ENCODE results near the gene HIPK3.
"Not testable (repeated sequence)": the region's sequence is repeated elsewhere in the genome, so short reads cannot be mapped to it uniquely, and the experiment has no call there.

Gene HIPK3

GRCh38 chr11:33259869-33260268 is 2.7 kb downstream of the HIPK3 start:
- no peak for DNase-seq

- not testable (repeated sequence) for DNase-seq
These were observed 4.2 kb downstream of the HIPK3 start for GRCh38 chr11:33261350-33261749.

- DNase-seq, result peak; percentile 16
These were observed 4.9 kb downstream of the HIPK3 start for GRCh38 chr11:33262011-33262645.

- DNase-seq, result no peak
These were observed 6.4 kb downstream of the HIPK3 start for GRCh38 chr11:33263549-33263948.

GRCh38 chr11:33264926-33265325 is 7.7 kb downstream of the HIPK3 start:
- DNase-seq, result no peak

- peak; percentile 32 for DNase-seq
These were observed 9.4 kb downstream of the HIPK3 start for GRCh38 chr11:33266393-33267215.

GRCh38 chr11:33268945-33269540 is 11.9 kb downstream of the HIPK3 start:
- DNase-seq, result peak; percentile 55

GRCh38 chr11:33269822-33270221 is 12.6 kb downstream of the HIPK3 start:
- DNase-seq, result no peak

- DNase-seq, result no peak
These were observed 13.9 kb downstream of the HIPK3 start for GRCh38 chr11:33271059-33271458.

- no peak for DNase-seq
These were observed 15.3 kb downstream of the HIPK3 start for GRCh38 chr11:33272338-33273107.

GRCh38 chr11:33273656-33274055 is 16.5 kb downstream of the HIPK3 start:
- no peak for DNase-seq

GRCh38 chr11:33280411-33280810 is 23.2 kb downstream of the HIPK3 start:
- DNase-seq, result no peak

- no peak for DNase-seq
These were observed 24.6 kb downstream of the HIPK3 start for GRCh38 chr11:33281758-33282157.

- DNase-seq, result no peak
These were observed 27.6 kb downstream of the HIPK3 start for GRCh38 chr11:33284818-33285217.

- DNase-seq, result no peak
These were observed 33.1 kb downstream of the HIPK3 start for GRCh38 chr11:33290319-33290718.

GRCh38 chr11:33291004-33291777 is 34.0 kb downstream of the HIPK3 start:
- DNase-seq, result no peak

- DNase-seq, result no peak
These were observed 35.1 kb downstream of the HIPK3 start for GRCh38 chr11:33292311-33292710.

GRCh38 chr11:33294224-33294623 is 37.0 kb downstream of the HIPK3 start:
- DNase-seq, result no peak

- no peak for DNase-seq
These were observed 37.6 kb downstream of the HIPK3 start for GRCh38 chr11:33294797-33295196.

GRCh38 chr11:33296695-33297094 is 39.5 kb downstream of the HIPK3 start:
- DNase-seq, result no peak

GRCh38 chr11:33303541-33303940 is 46.4 kb downstream of the HIPK3 start:
- no peak for DNase-seq

- DNase-seq, result not testable (repeated sequence)
These were observed 49.6 kb downstream of the HIPK3 start for GRCh38 chr11:33306821-33307220.

Data from fibroblast of skin of right quadriceps (primary cell).